HS-5 (cell line): ENCODE results near the gene RPL10.
"Not testable (repeated sequence)": the region's sequence is repeated elsewhere in the genome, so short reads cannot be mapped to it uniquely, and the experiment has no call there.

ENCODE experiments used
- DNase-seq: peaks from one replicate; pipeline ENCODE4 v3.0.0-alpha.2; 2012; ENCODE audit warnings: low read depth

Gene RPL10

DNA sequence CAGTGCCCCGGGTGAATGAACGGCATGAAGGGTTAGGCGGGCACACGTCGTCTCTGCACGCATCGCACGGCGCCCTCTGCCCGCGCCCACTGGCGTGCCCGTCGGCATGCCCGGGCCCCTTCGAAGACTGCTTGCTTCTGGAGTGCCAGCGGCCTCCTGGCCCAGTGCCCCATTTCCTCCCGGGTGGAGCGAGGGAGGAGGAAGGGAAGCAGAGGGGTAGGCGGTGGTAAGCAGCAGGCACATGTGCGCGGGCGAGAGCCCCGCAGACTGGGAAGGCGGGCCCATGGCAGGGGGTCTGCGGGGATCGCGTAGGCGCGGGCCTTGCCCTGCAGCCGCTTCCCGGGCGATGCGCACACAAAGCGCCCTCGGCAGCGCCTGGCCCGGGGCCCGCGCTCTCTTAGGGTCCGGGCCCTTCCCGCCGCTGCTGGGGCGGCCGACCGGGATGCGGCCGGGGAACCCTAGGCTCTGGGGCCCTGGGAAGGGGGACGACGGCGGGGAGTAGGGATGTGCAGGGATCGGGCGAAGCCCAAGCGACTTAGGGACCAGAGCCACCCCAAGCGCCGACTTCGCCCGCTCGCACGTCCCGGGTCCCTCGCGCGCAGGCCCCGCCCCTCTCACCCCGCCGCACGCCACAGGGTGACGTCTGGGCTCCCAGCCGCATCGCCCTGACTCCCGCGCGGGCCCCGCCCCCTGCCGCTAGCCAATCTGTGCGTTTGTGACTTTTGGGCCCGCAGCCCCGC lies 19.9 kb upstream of the RPL10 start:
- no peak for DNase-seq

DNA sequence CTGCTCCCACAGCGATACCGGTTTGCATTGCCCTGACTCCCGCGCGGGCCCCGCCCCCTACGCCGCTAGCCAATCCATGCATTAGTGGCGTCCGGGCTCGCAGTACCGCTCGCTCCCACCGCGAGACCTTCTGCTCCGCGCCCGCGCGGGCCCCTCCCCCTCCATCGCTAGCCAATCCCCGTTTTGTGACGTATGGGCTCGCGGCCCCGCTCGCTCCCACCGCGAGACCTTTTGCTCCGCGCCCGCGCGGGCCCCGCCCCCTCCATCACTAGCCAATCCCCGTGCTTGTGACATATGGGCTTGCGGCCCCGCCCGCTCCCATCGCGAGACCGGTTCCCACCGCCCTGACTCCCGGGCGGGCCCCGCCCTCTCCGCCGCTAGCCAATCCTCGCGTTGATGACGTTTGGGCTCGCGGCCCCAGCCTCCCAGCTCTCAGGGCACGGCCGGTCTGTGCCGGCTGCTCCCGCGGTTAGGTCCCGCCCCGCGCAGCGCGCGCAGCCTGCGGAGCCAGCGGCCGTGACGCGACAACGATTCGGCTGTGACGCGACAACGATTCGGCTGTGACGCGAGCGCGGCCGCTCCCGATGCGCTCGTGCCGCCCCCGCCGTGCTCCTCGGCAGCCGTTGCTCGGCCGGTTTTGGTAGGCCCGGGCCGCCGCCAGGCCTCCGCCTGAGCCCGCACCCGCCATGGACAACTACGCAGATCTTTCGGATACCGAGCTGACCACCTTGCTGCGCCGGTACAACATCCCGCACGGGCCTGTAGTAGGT lies 19.2 kb upstream of the RPL10 start, which contains the start of gene EMD:
Gene EMD, plus strand, starts transcription at position 497 of the 770 bp plus-strand sequence. Its CDS starts 190 bp downstream, at position 687.
- DNase-seq: peak; percentile 81

DNA sequence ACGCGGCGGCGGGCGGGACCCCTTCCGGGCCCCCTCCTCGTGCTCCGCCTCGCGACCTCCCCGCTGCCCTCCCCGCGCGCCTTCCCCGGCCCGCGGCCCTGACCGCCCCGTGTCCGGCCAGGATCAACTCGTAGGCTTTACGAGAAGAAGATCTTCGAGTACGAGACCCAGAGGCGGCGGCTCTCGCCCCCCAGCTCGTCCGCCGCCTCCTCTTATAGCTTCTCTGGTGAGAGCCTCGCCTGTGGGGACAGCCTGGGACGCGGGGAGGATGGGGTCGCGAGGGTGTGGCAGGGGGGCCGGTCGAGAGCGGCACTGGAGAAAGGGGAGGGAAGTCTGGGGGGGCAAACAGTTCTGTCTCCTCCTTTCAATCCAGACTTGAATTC lies 18.6 kb upstream of the RPL10 start:
- DNase-seq: no peak

DNA sequence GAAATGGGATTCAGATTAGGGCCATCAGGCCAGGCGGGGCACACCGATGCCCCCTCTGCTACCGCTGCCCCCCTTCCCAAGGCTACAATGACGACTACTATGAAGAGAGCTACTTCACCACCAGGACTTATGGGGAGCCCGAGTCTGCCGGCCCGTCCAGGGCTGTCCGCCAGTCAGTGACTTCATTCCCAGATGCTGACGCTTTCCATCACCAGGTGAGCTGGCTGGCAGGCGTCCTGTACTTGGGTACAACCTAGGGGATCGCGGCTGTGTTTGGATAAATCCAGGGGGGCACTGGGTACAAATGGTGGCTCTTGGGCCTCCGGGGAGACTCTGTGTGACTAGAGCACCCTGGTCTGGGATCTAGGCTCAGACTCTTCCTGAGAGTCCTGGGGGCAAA lies 18.0 kb upstream of the RPL10 start:
- no peak for DNase-seq

GRCh38 chrX:154380787-154381186 lies 17.4 kb upstream of the RPL10 start:
- DNase-seq: no peak

GRCh38 chrX:154381271-154381670 lies 16.9 kb upstream of the RPL10 start:
- DNase-seq: no peak

GRCh38 chrX:154382483-154383069 lies 15.6 kb upstream of the RPL10 start:
- DNase-seq: no peak

- no peak for DNase-seq
Observed at GRCh38 chrX:154383359-154384283, 14.6 kb upstream of the RPL10 start.

GRCh38 chrX:154384284-154384892 lies 13.8 kb upstream of the RPL10 start:
- no peak for DNase-seq

DNA sequence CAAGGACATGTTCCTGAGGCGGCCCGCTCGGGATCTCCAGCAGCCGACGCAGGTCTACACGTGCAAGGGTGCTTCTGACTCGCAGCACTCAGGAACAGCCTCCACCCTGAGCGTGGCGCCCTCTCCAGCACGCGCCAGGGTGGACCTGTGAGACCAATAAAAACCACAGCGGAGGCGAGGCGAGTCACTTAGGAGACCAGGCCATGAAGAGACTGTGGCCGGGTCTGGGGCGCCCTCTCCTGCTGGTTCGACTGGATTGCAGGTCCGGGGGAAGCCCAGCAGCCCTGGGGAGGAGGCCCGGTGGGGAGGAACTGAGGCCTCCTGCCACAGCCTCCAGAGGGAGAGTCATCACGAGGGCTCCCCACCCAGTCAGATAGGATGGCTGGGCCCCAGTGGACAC lies 10.1 kb upstream of the RPL10 start:
- DNase-seq: not testable (repeated sequence)

- not testable (repeated sequence) for DNase-seq
Observed at GRCh38 chrX:154388649-154389048, 9.5 kb upstream of the RPL10 start.

GRCh38 chrX:154389812-154390747 lies 8.1 kb upstream of the RPL10 start:
- not testable (repeated sequence) for DNase-seq

- DNase-seq: not testable (repeated sequence)
Observed at GRCh38 chrX:154396363-154396762, 1.8 kb upstream of the RPL10 start.

DNA sequence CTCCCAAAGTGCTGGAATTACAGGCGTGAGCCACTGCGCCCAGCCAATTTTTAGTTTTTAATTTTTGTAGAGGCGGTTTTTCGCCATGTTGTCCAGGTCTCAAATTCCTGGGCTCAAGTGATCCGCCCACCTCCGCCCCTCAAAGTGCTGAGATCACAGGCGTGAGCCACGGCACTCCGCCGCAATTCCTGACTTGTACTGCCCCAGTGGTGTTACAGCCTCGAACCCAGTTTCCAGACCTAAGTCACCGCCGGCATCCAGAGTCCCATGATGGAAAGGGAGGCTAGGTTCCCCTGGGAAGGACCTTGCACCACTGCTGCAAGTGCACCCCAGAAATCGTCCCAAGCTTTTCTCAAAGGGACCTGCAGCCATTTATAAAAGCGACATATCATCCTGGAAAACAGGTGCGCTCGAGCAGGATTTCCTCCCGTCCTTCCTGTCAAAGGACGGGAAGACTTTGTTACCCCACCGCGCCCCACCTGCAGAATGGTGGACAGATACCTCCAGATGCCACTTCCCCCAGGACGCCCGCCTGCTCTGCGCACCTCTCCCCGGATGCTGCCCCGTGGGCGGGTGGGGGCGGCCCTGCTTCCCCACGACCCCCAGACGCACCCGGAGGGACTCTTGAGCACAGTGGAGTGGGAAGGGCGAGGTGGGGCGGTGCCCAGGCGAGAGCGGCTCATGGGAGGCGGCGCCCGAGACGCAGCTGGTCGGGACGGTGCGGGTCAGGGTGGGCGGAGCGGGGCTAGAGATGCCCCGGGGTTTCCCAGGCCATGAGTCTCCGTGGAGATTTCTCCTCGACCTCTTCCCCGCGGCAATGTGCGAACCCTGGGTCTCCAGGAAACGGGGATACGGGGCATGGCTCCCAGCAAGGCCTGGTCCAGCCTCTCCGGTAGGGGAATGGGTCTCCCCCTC lies 947 bp upstream of the RPL10 start:
- DNase-seq: no peak

DNA sequence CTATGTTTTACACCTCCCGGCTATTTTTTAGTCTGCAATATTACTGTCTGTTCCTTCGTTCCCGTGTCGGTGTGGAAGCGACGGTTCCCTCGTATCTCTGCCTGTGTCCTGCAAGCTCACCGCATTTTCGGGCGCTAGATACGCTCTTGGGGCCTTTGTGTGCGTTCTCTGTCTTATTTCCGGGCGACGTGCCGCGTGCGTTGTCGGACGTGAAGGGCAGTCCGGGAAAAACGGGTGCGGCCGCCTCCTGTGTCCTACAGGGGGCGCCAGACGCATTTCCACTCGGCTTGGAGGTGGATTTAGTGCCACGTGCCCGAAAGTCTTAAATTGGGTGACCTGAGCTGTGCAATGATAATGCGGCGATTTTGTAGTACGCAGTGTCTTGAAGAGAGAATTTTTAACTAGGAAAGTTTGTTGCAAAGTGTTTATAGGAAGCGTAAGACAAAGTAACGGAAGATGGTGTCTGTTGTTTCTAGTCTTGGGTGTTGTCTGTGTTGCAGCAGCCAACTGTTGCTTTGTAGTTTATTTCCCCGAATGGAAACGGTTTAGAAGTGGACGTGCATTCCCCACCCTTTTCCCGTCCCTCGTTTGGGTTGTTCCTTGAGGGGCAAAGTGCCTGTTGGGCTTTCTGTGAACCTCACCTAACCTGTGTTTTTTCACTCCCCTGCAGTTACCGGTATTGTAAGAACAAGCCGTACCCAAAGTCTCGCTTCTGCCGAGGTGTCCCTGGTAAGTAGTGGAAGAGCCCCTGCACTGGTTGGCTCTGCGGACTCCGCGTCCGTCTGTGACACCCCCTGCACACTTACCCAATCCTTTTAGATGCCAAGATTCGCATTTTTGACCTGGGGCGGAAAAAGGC lies 720 bp downstream of the RPL10 start:
- DNase-seq: no peak

- DNase-seq: no peak
Observed at GRCh38 chrX:154399527-154400368, 1.6 kb downstream of the RPL10 start.

GRCh38 chrX:154400369-154400817 lies 2.2 kb downstream of the RPL10 start:
- DNase-seq: not testable (repeated sequence)
